ENCODE data around the gene PDE3B. TPM values are rescaled to one million over a fixed set of nuclear protein-coding genes. Genes with fewer than 3 reads are reported as not detected.

PDE3B gene
- total and polyA plus RNA-seq, 2 of the 4 experiments (the other 2 are of a cell fraction), result 0.21 to 1.3 TPM

DNA sequence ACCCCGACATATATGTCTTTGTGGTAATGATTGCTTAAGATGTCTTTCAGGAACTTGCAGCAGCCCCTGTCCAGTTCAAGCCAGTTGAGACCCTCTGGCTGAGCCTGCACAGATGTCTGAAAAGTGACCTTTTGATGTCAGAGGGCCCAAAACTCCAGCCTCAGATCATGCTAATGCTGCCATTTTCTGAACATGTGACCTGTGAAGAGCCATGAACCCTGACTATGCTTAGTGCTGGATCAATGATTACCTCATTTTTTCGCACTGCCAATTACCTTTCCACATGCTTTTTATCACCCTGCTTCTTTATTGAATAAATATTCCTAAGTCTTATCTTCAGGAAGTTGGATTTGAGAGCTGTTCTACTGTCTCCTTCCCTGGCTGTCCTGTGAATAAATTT is 255.3 kb downstream of the PDE3B start:
- POLR2A ChIA-PET (ENCODE audit: unreplicated experiment), result no interaction called here

More for the DNA sequence above, 255.3 kb downstream of the PDE3B start:
- WGBS, 2 experiments (ENCODE audit: extremely low coverage in 2 of 2, insufficient read length in 1 of 2), result no CpG with 5 or more reads among the region's 2 CpGs
- Histone ChIP-seq H2AK5ac (ENCODE audit: low read depth, low read length) (no peak overlapping the region), H4K5ac (ENCODE audit: low read depth, low read length) (no peak overlapping the region), H2AFZ (replicated peaks; ENCODE audit: low read length, poor library complexity) (no peak overlapping the region), H3K23ac (ENCODE audit: low read depth, low read length) (no peak overlapping the region), H3K14ac (replicated peaks; ENCODE audit: low read depth, low read length) (no peak overlapping the region), H3K9me3 (ENCODE audit: control insufficient read depth, insufficient read depth, low read length) (no peaks in the 10 kb centered on the region), H3K4ac (ENCODE audit: low read depth, low read length) (no peak overlapping the region), H2BK120ac (ENCODE audit: low read depth, low read length) (no peak overlapping the region), H4K91ac (ENCODE audit: insufficient read depth, low read depth, low read length) (no peak overlapping the region), H3K4me2 (ENCODE audit: low read depth, low read length) (no peak overlapping the region), H4K8ac (ENCODE audit: low read depth in 2 of 2, low read length in 2 of 2) (no peak overlapping the region), H3K36me3 (ENCODE audit: control insufficient read depth, insufficient read depth, low read length) (no peaks in the 10 kb centered on the region), H3K18ac (ENCODE audit: low read depth, low read length) (no peak overlapping the region), H3K4me3 (ENCODE audit: insufficient read depth, low read depth, low read length) (no peak overlapping the region), H2BK15ac (ENCODE audit: low read depth, low read length) (no peak overlapping the region), H3K27ac (ENCODE audit: insufficient read depth, low read length) (no peak overlapping the region), H3K56ac (ENCODE audit: extremely low read depth, insufficient read depth, low read length) (no peak overlapping the region), H2BK20ac (ENCODE audit: low read depth, low read length) (no peak overlapping the region), H3K4me1 (ENCODE audit: control insufficient read depth, insufficient read depth, low read length) (no peaks in the 10 kb centered on the region), H3K79me1 (ENCODE audit: low read depth in 1 of 2, low read length in 2 of 2) (no peaks in the 10 kb centered on the region), H2BK5ac (ENCODE audit: low read depth, low read length, poor library complexity, severe bottlenecking) (no peak overlapping the region), H4K20me1 (ENCODE audit: insufficient read depth, low read length) (no peaks in the 10 kb centered on the region), H3K9ac (ENCODE audit: low read depth, low read length) (no peak overlapping the region), H3K27me3 (ENCODE audit: control insufficient read depth, insufficient read depth, low read length) (peaks cover 6% of the 10 kb centered on the region), H2AK9ac (replicated peaks; ENCODE audit: low read depth, low read length, poor library complexity) (no peak overlapping the region), H3K9me1 (ENCODE audit: insufficient read depth, low read length) (no peaks in the 10 kb centered on the region)
- intact Hi-C loops (cut with micrococcal nuclease) (no loop called here), in situ Hi-C loops (cut with MboI; ENCODE audit: low sequenced_read_pairs) (loop anchor here (5.0 to 25.0 kb wide), 2 partner anchors 377 to 637 kb away; partner anchors contain the start of gene PSMA1), dilution Hi-C loops (cut with HindIII; ENCODE audit: low sequenced_read_pairs, unreplicated experiment) (no loop called here)
- DNase-seq, result no peak
- TF ChIP-seq NFE2L2 (IDR thresholded peaks at IDR 0.05; ENCODE audit: low read depth, low read length), result no peak
- TF ChIP-seq MAFK (IDR thresholded peaks at IDR 0.05; ENCODE audit: low read depth, low read length), result no peak
- no peak for TF ChIP-seq MAZ (IDR thresholded peaks at IDR 0.05; ENCODE audit: borderline replicate concordance, low read depth, low read length)
- TF ChIP-seq USF2 (IDR thresholded peaks at IDR 0.05; ENCODE audit: low read depth, low read length), result no peak
- TF ChIP-seq SMC3 (IDR thresholded peaks at IDR 0.05; ENCODE audit: low read depth, low read length), result no peak
- TF ChIP-seq CHD1 (IDR thresholded peaks at IDR 0.05; ENCODE audit: low read depth, low read length), result no peak
- no peak for TF ChIP-seq RCOR1 (IDR thresholded peaks at IDR 0.05; ENCODE audit: insufficient replicate concordance, low read length)
- TF ChIP-seq, protein P1, sequence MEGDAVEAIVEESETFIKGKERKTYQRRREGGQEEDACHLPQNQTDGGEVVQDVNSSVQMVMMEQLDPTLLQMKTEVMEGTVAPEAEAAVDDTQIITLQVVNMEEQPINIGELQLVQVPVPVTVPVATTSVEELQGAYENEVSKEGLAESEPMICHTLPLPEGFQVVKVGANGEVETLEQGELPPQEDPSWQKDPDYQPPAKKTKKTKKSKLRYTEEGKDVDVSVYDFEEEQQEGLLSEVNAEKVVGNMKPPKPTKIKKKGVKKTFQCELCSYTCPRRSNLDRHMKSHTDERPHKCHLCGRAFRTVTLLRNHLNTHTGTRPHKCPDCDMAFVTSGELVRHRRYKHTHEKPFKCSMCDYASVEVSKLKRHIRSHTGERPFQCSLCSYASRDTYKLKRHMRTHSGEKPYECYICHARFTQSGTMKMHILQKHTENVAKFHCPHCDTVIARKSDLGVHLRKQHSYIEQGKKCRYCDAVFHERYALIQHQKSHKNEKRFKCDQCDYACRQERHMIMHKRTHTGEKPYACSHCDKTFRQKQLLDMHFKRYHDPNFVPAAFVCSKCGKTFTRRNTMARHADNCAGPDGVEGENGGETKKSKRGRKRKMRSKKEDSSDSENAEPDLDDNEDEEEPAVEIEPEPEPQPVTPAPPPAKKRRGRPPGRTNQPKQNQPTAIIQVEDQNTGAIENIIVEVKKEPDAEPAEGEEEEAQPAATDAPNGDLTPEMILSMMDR (conservative IDR thresholded peaks at IDR 0.05; ENCODE audit: low read depth, low read length), result no peak
- TF ChIP-seq POLR2A (IDR thresholded peaks at IDR 0.05; ENCODE audit: low read depth, low read length), result no peak
- TF ChIP-seq MXI1 (IDR thresholded peaks at IDR 0.05; ENCODE audit: borderline replicate concordance, low read depth, low read length), result no peak
- no peak for TF ChIP-seq FOS (IDR thresholded peaks at IDR 0.05; ENCODE audit: low read depth, low read length)
- CTCF ChIA-PET, result no interaction called here
- no peak for ATAC-seq (ENCODE audit: low read depth)
- BruUV-seq (replicated peaks), result no TSS peak

All from IMR-90 (cell line).